NCI-H1092 treated with DMSO at 0.1 percent for 48 hours (cell line): ENCODE results near the gene TSPAN3.

Experiments used
- DNase-seq: peaks from one replicate; lab custom pipeline; 2025; lab: John Stamatoyannopoulos, UW

The TSPAN3 gene

GRCh38 chr15:77084436-77084835 lies 13.5 kb upstream of the TSPAN3 start:
- DNase-seq = no peak

- DNase-seq = peak; percentile 85
Measured at GRCh38 chr15:77083381-77084160, 12.7 kb upstream of the TSPAN3 start.

- DNase-seq = no peak
Measured at GRCh38 chr15:77081971-77082370, 11.1 kb upstream of the TSPAN3 start.

DNA sequence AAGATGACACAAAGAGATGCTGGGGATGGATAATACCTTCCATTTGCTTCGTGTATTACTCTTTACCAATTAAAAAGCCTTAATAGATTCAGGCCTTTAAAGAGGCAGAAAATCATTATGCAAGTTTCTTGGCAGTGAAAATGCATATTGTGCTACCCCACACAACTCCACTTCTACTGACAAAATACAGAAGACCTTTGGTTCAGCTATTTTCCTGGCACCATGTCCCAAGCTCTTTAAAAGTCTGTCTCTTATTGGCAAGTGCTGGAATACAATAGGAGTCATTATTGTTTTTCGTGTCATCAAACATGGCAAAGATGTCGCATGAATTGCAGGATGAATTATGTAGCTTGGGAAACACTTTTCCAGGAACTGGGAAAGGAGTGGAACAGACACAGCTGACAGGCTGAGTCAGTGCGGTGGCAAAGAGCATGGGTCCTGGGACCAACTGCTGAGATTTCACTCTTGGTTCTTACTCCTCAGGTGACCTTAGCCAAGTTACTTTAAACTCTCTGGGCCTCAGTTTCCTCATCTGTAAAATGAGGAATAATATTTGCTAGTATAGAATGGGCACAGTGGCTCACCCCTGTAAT lies 5.5 kb upstream of the TSPAN3 start:
- no peak for DNase-seq

DNA sequence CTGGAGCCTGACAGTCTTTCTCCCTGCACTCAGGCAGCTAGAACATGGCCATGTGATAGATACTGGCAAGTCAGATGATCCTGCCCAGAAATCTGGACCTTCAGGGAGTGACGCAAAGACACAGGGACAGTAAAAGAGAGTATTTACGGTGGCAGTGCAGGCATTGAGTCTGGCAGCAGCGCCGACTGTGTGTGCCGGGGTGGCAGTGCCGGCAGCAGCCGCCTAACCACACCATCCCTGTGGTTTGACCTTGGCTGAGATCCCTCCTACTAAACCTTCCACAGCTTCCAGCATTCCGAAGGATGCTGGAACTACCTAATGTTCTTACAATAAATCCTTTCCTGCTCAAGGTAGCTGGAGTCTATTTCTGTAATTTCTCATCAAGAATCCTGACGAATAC lies 4.6 kb upstream of the TSPAN3 start:
- no peak for DNase-seq

GRCh38 chr15:77074350-77074749 lies 3.4 kb upstream of the TSPAN3 start:
- no peak for DNase-seq

GRCh38 chr15:77071305-77072223 lies 655 bp upstream of the TSPAN3 start:
- DNase-seq = no peak

DNA sequence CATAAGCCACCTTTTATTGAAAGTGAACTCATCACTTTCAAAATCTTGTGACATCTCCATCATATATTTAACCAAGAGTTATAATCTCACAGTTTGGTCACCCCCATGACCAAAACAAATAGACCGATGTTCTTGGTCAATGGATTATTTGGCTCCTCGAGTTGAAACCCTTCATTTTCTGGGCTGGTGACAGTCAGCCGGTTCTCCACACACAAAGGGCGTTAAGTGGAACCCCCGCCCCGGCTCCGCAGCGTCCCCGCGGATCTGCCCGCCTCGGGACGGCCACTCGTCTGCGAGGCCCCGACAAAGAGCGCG lies 772 bp downstream of the TSPAN3 start:
- DNase-seq = no peak

DNA sequence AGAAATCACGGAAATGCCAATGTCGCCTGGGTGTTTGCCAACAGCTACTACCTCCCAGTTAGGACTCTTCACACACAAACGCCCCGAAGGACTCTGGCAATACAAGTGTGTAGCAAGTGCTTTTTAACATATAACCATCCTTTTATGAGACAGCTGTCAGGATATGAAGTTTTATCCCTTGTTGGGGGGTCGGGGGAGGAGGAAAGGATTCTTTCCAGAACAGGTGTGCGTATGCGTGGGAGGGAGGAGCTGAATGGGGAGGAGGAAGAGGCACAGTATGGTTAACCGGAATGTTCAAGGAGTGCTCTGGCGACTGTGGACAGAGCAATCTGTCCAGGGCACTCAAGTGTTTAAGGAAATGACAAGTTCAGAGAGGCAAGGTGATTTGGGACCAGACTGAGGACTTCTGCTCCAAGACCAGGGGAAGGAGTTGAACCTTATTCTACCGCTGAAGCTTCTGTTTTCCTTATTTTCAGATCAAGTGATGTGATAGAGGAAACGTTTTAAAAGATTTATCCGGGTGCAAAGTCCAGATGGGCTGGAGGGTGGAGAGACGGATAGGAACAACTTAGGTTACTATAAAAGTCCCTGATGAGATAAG lies 1.3 kb downstream of the TSPAN3 start:
- no peak for DNase-seq

GRCh38 chr15:77068633-77069032 lies 2.3 kb downstream of the TSPAN3 start:
- DNase-seq = no peak

- no peak for DNase-seq
Measured at GRCh38 chr15:77067691-77068367, 3.1 kb downstream of the TSPAN3 start.

- no peak for DNase-seq
Measured at GRCh38 chr15:77066971-77067690, 3.8 kb downstream of the TSPAN3 start.

GRCh38 chr15:77064539-77065308 lies 6.2 kb downstream of the TSPAN3 start:
- no peak for DNase-seq

- DNase-seq = no peak
Measured at GRCh38 chr15:77064063-77064462, 6.8 kb downstream of the TSPAN3 start.

DNA sequence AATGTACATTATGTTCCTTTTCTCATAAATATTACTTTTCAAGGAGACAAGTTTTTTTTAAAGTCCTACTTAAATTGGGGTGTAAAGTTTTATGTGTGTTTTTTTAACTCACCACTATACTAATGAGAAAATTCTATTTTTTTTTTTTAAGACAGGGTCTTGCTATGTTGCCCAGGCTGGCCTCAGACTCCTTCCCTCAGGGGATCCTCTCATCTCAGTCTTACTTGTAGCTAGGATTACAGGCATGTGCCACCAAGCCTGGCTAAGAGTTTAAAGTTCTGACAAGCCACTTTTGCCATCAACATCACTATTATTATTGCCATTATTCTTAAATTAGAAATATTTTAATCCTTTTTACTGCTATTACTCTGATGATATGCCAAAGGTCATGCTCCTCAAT lies 7.7 kb downstream of the TSPAN3 start:
- DNase-seq = no peak

DNA sequence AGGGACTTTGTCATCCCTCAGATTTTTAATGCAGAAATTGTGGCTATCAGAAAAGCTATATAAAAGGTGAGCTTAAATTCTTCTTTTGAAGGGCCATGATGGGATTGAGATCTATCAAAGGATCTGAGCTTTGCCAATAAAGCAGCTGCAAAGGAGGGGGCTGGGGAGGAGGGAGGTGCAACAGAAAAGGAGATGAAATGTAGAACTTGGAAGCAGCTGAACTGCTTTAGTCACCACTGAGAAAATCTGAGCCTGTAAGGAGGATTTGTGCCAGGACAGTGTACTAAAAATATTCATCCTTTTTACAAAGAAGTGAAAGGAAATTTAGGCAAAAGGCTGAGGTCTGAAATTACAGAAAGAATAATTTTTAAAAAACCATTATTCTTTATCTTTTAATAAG lies 10.4 kb downstream of the TSPAN3 start:
- DNase-seq = no peak

GRCh38 chr15:77059786-77060361 lies 11.0 kb downstream of the TSPAN3 start:
- DNase-seq = no peak

- DNase-seq = no peak
Measured at GRCh38 chr15:77058468-77058867, 12.4 kb downstream of the TSPAN3 start.

GRCh38 chr15:77057685-77058084 lies 13.2 kb downstream of the TSPAN3 start:
- no peak for DNase-seq

DNA sequence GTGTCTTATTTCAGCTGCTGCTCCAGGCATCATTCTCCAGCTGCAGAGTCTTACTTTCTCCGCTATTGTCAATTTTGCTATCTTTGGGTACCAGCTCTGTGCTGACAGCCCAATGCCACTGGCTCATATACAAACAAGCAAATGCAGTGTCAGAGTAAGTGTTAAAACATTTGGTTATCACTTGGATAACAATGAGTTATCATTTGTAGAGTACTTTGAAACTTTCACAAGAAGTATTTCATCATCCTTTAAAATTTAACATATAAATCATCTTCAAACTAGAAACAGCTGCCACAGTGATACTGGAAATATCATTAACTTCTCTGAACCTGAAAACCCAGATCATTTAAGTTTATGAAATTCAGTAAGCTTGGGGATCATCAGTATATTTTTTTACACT lies 13.8 kb downstream of the TSPAN3 start:
- no peak for DNase-seq
